ENCODE measurements around the gene LRRC8E.
A peak's percentile ranks its signal among the peaks of the same experiment; 100 is the strongest.

The LRRC8E gene

DNA sequence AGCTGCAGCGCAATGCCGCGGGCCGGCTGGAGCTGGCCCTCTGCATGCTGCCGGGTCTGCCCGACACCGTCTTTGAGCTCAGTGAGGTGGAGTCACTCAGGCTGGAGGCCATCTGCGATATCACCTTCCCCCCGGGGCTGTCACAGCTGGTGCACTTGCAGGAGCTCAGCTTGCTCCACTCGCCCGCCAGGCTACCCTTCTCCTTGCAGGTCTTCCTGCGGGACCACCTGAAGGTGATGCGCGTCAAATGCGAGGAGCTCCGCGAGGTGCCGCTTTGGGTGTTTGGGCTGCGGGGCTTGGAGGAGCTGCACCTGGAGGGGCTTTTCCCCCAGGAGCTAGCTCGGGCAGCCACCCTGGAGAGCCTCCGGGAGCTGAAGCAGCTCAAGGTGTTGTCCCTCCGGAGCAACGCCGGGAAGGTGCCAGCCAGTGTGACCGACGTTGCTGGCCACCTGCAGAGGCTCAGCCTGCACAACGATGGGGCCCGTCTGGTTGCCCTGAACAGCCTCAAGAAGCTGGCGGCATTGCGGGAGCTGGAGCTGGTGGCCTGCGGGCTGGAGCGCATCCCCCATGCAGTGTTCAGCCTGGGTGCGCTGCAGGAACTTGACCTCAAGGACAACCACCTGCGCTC, 11.6 kb downstream of the LRRC8E start:
- Histone ChIP-seq H3K4me1 (ENCODE audit: insufficient read depth, low read length) (no peaks in the 10 kb centered on the region; the same call in 1 of the 2 replicates), H3K36me3 (ENCODE audit: insufficient read depth, low read length) (no peaks in the 10 kb centered on the region), H3K9ac (ENCODE audit: low read depth, low read length) (no peak overlapping the region), H3K9me3 (ENCODE audit: control insufficient read depth, insufficient read depth, low read length) (no peaks in the 10 kb centered on the region)

DNA sequence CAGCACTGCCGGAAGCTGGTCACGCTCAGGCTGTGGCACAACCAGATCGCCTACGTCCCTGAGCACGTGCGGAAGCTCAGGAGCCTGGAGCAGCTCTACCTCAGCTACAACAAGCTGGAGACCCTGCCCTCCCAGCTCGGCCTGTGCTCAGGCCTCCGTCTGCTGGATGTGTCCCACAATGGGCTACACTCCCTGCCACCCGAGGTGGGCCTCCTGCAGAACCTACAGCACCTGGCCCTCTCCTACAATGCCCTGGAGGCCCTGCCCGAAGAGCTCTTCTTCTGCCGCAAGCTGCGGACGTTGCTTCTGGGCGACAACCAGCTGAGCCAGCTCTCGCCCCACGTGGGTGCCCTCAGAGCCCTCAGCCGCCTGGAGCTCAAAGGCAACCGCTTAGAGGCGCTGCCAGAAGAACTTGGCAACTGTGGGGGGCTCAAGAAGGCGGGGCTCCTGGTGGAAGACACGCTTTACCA, 12.1 kb downstream of the LRRC8E start:
- Histone ChIP-seq H3K4me1 (ENCODE audit: insufficient read depth, low read length) (no peaks in the 10 kb centered on the region; the same call in 1 of the 2 replicates), H3K9ac (ENCODE audit: low read depth, low read length) (no peak overlapping the region), H3K36me3 (ENCODE audit: insufficient read depth, low read length) (no peaks in the 10 kb centered on the region), H3K9me3 (ENCODE audit: control insufficient read depth, insufficient read depth, low read length) (no peaks in the 10 kb centered on the region)

DNA sequence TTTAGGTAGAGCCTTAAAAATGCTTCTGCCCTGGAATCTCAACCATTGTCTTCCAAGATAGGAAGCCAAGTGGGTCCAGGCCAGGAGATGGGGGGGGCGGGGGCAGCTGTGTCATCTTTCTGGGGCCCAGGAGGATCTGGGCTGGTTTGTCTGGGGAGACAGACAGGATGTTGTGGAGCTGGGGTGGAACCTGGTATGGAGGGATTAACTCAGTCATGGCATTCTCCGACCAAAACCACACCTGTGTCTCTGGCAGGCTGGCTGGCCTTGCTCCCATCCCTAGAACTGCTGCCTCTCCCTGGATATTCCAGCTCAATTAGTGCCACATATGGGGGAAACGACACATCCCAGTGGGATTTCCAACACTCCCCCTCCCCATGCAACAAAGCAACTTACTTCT, 12.6 kb downstream of the LRRC8E start:
- no peaks in the 10 kb centered on the region for H3K36me3 ChIP-seq (ENCODE audit: insufficient read depth, low read length)
- no peaks in the 10 kb centered on the region; the same call in 1 of the 2 replicates for H3K4me1 ChIP-seq (ENCODE audit: insufficient read depth, low read length)
- no peak overlapping the region for H3K9ac ChIP-seq (ENCODE audit: low read depth, low read length)
- H3K9me3 ChIP-seq (ENCODE audit: control insufficient read depth, insufficient read depth, low read length), result no peaks in the 10 kb centered on the region

DNA sequence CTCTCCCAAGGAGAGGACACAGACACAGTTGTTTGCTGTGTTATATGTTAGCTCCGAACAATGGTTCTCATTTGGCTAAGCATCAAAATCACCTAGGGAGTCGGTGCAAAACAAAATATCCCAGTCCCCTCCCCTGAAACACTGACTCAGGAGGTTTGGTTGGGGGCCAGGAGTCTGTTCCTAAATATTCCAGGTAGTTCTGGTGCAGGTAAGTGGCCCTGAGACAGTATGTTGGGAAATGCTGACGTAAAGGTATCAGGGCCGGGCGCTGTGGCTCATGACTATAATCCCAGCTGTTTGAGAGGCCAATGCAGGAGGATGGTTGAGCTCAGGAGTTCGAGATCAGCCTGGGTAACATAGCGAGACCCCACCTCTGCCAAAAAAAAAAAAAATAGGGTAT, 13.0 kb downstream of the LRRC8E start:
- Histone ChIP-seq H3K9me3 (ENCODE audit: control insufficient read depth, insufficient read depth, low read length) (no peaks in the 10 kb centered on the region), H3K36me3 (ENCODE audit: insufficient read depth, low read length) (no peaks in the 10 kb centered on the region)

DNA sequence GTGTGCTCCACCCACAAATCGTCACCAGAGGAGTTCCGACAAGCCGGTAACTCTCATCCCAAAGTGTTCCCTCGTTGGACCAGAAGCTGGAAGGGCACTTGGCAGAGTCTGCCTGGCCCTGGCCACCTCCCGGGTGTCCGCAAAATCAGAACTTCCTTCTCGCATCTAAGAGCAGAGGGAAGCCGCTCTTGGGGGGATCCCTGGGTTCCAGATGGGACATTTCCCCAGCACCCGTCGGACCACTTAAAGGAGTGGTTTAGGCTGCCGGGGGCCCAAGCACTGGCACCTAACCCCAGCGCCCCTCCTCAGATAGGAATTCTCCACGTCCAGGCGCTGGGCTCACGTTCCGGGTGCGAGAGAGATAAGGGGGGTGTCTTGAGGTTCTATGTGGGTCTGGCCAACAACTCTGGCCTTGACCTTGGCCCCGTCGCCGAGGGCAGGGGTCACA, 14.5 kb downstream of the LRRC8E start:
- no peaks in the 10 kb centered on the region for H3K9me3 ChIP-seq (ENCODE audit: control insufficient read depth, insufficient read depth, low read length)
- no peaks in the 10 kb centered on the region; the same call in 1 of the 2 replicates for H3K4me1 ChIP-seq (ENCODE audit: insufficient read depth, low read length)
- H3K36me3 ChIP-seq (ENCODE audit: insufficient read depth, low read length), result no peaks in the 10 kb centered on the region; the same call in 1 of the 2 replicates
- H3K9ac ChIP-seq (ENCODE audit: low read depth, low read length), result peak overlapping the region; percentile 71

More for the DNA sequence above, 13.0 kb downstream of the LRRC8E start:
- Histone ChIP-seq H3K4me1 (ENCODE audit: insufficient read depth, low read length) (no peaks in the 10 kb centered on the region; the same call in 1 of the 2 replicates), H3K9ac (ENCODE audit: low read depth, low read length) (no peak overlapping the region)

DNA sequence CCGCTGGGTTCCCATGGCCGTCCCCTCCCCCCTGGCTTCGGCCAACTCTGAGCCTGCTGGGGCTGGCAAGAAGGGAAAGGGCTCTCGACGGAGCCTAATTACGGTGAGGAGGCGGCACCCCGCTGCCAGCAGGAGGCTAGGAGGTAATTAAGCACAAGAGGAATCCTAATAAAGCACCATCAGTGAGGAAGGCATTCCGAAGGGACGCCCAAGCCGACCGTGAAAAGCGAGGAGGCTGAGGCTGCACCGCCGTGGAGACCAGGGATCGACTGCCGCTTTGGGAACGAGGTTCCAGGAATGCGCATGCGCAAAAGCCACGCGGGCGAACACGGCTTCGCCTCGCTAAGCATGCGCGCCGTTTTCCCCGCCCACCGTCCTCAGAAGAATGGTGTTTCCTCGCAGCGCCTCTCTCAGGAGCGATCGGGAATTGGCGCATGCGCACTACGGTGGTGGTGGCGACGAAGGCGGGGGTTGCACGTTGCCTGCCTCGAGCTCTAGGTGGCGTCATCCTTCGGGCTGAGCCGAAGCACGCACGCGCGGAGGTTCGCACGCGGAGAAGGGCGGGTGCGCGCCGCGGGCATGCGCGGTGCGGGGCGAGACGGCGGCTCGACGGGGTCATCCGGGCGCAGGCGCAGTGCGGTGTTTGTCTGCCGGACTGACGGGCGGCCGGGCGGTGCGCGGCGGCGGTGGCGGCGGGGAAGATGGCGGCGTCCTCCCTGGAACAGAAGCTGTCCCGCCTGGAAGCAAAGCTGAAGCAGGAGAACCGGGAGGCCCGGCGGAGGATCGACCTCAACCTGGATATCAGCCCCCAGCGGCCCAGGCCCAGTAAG, 15.1 kb downstream of the LRRC8E start, which contains the start of gene MAP2K7:
Gene MAP2K7, plus strand, starts transcription at position 634 of the 830 bp plus-strand sequence. Its CDS starts 68 bp downstream, at position 702.
- no peaks in the 10 kb centered on the region for H3K9me3 ChIP-seq (ENCODE audit: control insufficient read depth, insufficient read depth, low read length)
- H3K36me3 ChIP-seq (ENCODE audit: insufficient read depth, low read length), result no peaks in the 10 kb centered on the region; the same call in 1 of the 2 replicates
- H3K4me1 ChIP-seq (ENCODE audit: insufficient read depth, low read length), result no peaks in the 10 kb centered on the region; the same call in 1 of the 2 replicates
- H3K9ac ChIP-seq (ENCODE audit: low read depth, low read length), result peak within 1 kb of the TSS; percentile 74

DNA sequence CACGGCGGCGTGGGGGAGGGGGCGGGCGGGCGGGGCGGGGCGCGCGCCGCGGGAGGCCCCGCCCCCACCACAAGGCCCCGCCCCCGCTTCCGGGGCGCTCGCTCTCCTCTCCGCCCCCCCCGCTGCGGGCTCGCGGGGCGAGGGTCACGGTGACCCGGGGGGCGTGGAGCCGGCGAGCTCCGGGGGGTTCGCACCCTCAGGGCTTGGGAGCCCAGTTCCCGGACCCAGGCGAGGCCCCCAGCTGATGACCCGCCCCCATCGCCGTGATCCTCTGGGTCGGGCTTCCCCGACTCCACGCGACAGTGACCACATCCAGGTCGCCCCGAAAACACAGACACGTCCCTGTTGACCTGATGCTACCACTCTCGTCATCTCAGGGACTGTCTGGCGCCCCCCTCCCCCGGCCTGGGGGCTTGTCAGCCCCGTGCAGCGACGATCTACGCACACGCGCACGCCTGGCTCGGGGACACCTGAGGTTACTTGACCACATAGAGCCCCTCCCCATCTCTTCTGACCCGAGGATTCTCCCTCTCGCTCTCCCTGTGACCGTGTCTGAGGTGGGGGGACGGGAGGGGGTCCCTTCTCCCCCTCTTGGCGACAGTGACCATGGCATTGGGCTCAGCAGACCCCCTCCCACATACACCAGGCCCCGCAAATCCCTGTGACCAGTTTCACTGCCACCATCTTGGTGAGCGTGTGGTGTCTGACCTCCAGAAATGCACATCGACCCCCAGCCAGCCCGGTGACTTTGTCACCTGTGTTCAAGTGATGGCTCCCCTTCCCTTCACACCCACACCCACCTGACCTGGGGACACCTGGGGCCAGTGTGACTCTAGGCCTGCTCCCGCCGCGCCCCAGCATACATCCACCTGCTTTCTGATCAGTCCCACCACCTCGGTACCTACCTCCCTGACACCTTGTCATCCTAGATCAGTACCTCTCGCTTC, 16.0 kb downstream of the LRRC8E start:
- Histone ChIP-seq H3K4me1 (ENCODE audit: insufficient read depth, low read length) (no peaks in the 10 kb centered on the region; the same call in 1 of the 2 replicates), H3K9me3 (ENCODE audit: control insufficient read depth, insufficient read depth, low read length) (no peaks in the 10 kb centered on the region), H3K9ac (ENCODE audit: low read depth, low read length) (peak overlapping the region; percentile 74), H3K36me3 (ENCODE audit: insufficient read depth, low read length) (no peaks in the 10 kb centered on the region; the same call in 1 of the 2 replicates)

DNA sequence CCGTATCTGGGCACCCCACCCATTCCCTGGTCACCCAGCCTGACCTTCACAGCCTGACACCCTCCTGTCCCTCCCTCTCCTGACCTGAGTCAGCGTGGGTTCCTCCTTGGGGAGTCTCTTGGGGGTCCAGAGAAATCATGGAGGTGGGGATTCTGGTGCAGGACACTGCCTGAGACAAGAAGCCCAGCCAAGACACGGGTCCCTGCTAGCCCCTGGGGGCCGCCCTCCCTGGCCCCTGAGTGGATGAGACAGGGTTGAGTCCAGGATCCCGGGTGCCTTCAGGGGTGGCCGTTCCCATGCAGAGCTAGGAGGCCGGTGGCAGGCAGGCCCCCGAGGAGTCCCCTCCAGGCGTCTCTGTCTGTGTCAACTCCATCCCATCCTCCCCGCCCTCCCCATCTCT, 17.0 kb downstream of the LRRC8E start:
- Histone ChIP-seq H3K9me3 (ENCODE audit: control insufficient read depth, insufficient read depth, low read length) (no peaks in the 10 kb centered on the region), H3K9ac (ENCODE audit: low read depth, low read length) (no peak overlapping the region), H3K36me3 (ENCODE audit: insufficient read depth, low read length) (no peaks in the 10 kb centered on the region; the same call in 1 of the 2 replicates), H3K4me1 (ENCODE audit: insufficient read depth, low read length) (no peaks in the 10 kb centered on the region; the same call in 1 of the 2 replicates)

DNA sequence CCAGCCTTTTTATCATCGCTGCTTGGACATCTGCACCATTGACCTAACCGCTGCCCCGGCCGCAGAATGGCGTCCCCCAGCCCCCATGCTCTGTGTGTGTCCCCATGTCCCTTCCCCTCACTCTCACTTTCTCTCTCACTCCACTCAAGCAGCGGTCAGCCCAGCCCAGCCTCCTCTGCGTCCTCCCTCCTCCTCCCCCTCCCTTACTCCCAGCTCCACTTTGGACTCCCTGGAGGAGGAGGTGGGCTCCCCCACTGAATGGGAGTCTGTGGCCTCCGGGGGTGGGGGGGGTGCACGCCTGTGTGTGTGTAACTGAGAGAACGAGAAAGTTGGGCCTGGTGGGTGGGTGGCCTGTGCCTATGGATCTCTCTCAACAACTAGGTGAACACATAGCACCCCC, 17.5 kb downstream of the LRRC8E start:
- Histone ChIP-seq H3K9ac (ENCODE audit: low read depth, low read length) (no peak overlapping the region), H3K36me3 (ENCODE audit: insufficient read depth, low read length) (no peaks in the 10 kb centered on the region; the same call in 1 of the 2 replicates), H3K9me3 (ENCODE audit: control insufficient read depth, insufficient read depth, low read length) (no peaks in the 10 kb centered on the region), H3K4me1 (ENCODE audit: insufficient read depth, low read length) (no peaks in the 10 kb centered on the region; the same call in 1 of the 2 replicates)

DNA sequence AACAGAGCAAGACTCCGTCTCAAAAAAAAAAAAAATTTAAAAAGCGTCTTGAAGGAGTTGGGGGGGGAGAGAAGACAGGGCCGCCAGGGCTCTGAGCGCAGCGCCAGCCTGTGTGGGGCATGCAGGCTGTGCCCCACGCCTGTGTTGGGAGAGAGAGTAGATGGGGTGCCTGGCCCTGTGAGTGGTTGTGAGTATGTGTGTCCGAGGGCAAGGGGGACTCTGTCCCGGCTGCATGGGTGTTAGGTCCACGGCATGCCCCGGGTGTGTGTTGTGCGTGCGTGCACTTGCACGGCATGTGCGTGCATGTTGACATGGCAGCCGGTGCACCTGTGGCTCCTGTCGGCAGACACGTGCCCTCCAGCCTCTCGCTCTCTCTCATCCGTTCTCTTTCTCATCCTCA, 18.8 kb downstream of the LRRC8E start:
- Histone ChIP-seq H3K4me1 (ENCODE audit: insufficient read depth, low read length) (no peaks in the 10 kb centered on the region; the same call in 1 of the 2 replicates), H3K36me3 (ENCODE audit: insufficient read depth, low read length) (no peaks in the 10 kb centered on the region; the same call in 1 of the 2 replicates), H3K9me3 (ENCODE audit: control insufficient read depth, insufficient read depth, low read length) (no peaks in the 10 kb centered on the region), H3K9ac (ENCODE audit: low read depth, low read length) (no peak overlapping the region)

DNA sequence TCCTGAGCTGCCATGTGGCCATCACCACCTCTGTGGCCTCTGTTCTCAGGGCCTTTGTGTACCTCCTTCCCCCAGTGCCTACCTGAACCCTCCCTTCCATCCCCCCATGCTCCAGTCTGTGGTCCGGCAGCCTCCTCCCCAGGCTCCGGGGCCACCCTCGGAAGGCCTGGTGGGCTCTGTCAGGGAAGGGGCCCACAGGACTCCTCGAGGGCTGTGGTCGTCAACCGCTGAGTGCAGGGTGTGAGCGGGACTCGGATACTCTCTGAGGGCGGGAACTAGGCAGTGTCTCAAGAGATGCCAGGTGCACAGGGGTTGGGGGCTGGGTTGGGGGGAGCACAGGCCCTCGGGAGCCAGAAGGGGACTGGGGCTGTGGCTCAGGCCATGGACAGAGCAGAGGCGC, 19.2 kb downstream of the LRRC8E start:
- H3K9me3 ChIP-seq (ENCODE audit: control insufficient read depth, insufficient read depth, low read length), result no peaks in the 10 kb centered on the region
- no peaks in the 10 kb centered on the region; the same call in 1 of the 2 replicates for H3K4me1 ChIP-seq (ENCODE audit: insufficient read depth, low read length)
- H3K9ac ChIP-seq (ENCODE audit: low read depth, low read length), result no peak overlapping the region
- H3K36me3 ChIP-seq (ENCODE audit: insufficient read depth, low read length), result no peaks in the 10 kb centered on the region; the same call in 1 of the 2 replicates

DNA sequence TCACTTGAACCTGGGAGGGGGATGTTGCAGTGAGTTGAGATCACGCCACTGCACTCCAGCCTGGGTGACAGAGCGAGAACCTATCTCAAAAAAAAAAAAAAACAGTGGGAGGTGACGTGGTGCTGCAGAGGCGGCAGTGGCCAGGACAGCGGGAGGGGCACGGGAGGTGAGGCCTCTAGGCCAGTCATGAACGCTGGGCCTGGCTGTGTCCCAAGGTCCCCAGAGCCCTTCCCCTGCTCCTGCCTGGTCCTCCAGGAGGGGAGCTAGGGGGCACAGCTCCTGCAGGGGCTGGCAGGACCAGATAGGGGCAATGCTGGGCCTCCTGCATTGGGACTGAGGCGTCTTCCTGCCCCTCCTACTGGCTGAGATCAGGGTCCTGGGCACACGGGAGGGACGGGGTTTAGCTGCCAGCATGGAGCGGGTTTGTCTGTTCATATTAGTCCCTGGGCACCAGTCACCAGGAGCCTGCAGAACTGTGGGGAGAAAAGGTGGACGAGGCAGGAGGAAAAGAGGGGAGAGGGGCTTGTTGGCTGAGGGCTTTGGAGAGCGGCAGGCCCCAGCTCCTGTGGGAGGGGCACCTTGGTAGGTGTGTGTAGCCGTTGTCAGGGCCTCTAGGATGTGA, 19.9 kb downstream of the LRRC8E start:
- no peak overlapping the region for H3K9ac ChIP-seq (ENCODE audit: low read depth, low read length)
- no peaks in the 10 kb centered on the region; the same call in 1 of the 2 replicates for H3K4me1 ChIP-seq (ENCODE audit: insufficient read depth, low read length)

DNA sequence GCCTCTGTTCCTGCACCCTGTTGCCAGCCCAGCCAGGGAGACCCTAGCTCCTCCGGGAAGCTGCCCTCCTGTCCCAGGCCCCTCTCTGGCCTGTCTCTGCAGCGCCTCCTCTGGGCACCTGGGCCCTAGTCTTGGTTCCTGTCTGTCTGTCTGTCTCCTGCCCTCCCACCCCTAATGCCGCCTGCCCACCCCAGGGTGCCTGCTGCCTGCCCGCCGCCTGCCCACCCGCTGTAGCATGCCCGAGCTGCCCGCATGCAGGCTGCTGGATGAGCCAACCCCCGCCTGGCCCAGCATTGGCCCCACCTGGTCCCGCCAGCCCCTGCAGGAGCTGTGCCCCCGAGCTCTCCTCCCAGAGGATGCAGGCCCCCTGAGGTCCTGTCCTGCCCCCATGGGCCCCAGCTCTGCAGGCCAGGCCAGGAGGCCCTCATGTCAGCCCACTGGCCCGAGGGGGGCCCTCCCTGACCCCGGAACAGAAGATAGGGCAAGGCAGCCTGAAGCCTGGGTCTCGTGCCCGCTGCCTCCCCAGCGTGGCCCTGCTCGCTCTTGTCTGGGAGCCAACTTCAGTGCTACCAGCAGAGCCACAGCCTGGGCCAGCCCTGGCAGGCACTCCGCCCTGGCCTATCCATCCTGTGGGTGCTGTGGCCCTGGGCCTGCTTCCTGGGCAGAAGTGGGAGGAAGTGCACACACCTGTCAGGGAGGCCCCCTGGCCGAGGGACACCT, 20.6 kb downstream of the LRRC8E start:
- H3K9ac ChIP-seq (ENCODE audit: low read depth, low read length), result no peak overlapping the region
- no peaks in the 10 kb centered on the region for H3K9me3 ChIP-seq (ENCODE audit: control insufficient read depth, insufficient read depth, low read length)
- H3K4me1 ChIP-seq (ENCODE audit: insufficient read depth, low read length), result no peaks in the 10 kb centered on the region; the same call in 1 of the 2 replicates
- no peaks in the 10 kb centered on the region; the same call in 1 of the 2 replicates for H3K36me3 ChIP-seq (ENCODE audit: insufficient read depth, low read length)

More for the DNA sequence above, 19.9 kb downstream of the LRRC8E start:
- H3K9me3 ChIP-seq (ENCODE audit: control insufficient read depth, insufficient read depth, low read length), result no peaks in the 10 kb centered on the region
- H3K36me3 ChIP-seq (ENCODE audit: insufficient read depth, low read length), result no peaks in the 10 kb centered on the region; the same call in 1 of the 2 replicates
